Lung (tissue), 16 donors: ENCODE data around the gene KRTAP10-7. TPM values are rescaled to one million over a fixed set of nuclear protein-coding genes. Genes with fewer than 3 reads are reported as not detected.
"Not testable (repeated sequence)": the region's sequence is repeated elsewhere in the genome, so short reads cannot be mapped to it uniquely, and the experiment has no call there.

Experiments
- ATAC-seq: fragments of 200-7000 bp; cut with Tn5 transposase; one replicate; pipeline ENCODE4 v1.9.1; 2020; ENCODE audit warnings: moderate number of reproducible peaks; ENCODE audit not compliant: insufficient read depth, low FRiP score
- DNase-seq, 3 donors: peaks; one replicate each; pipeline ENCODE4 v3.0.0-alpha.2; 2013 to 2017
- H3K27ac ChIP-seq, 2 donors: one replicate each; pipeline ENCODE4 v1.5.1; 2013; ENCODE audit warnings: mild to moderate bottlenecking in 2 of 2, moderate library complexity in 2 of 2, control low read depth in 1 of 2, inconsistent platforms in 1 of 2, low read depth in 1 of 2, low read length in 1 of 2
- H3K27me3 ChIP-seq, 3 donors: one replicate each; pipeline ENCODE4 v1.5.1; 2013; ENCODE audit warnings: low read length in 2 of 3; ENCODE audit not compliant: control insufficient read depth in 3 of 3, insufficient read depth in 3 of 3
- H3K36me3 ChIP-seq, 4 donors: one replicate each; pipeline ENCODE4 v1.5.1; 2013; ENCODE audit warnings: low read length in 4 of 4, mild to moderate bottlenecking in 1 of 4, moderate library complexity in 1 of 4; ENCODE audit not compliant: control insufficient read depth in 4 of 4, insufficient read depth in 4 of 4
- H3K4me1 ChIP-seq, 5 donors: one replicate each; pipeline ENCODE4 v1.5.1; 2013; ENCODE audit warnings: low read length in 5 of 5, mild to moderate bottlenecking in 2 of 5, moderate library complexity in 1 of 5; ENCODE audit not compliant: control insufficient read depth in 5 of 5, insufficient read depth in 5 of 5
- H3K4me3 ChIP-seq: one replicate; pipeline ENCODE4 v1.5.1; 2013; ENCODE audit warnings: mild to moderate bottlenecking, control low read depth, moderate library complexity
- H3K9ac ChIP-seq, 2 donors: one replicate each; pipeline ENCODE4 v1.5.1; 2013; ENCODE audit warnings: low read length in 2 of 2, control low read depth in 1 of 2; ENCODE audit not compliant: insufficient read depth in 1 of 2
- H3K9me3 ChIP-seq, 4 donors: one replicate each; pipeline ENCODE4 v1.5.1; 2013; ENCODE audit warnings: low read length in 3 of 4, mild to moderate bottlenecking in 1 of 4, moderate library complexity in 1 of 4; ENCODE audit not compliant: control insufficient read depth in 4 of 4, insufficient read depth in 3 of 4
- WGBS, 2 donors: extraction: QIAGEN DNeasy Blood & Tissue Kit; methylation state at CpG; one replicate each; pipeline ENCODE4 v1.1.7; 2013; 5-methylcytosine and 5-hydroxymethylcytosine counted together
- long read RNA-seq, 5 donors: transcript quantifications; one replicate each; lab custom pipeline, GENCODE V29; 2026
- polyA plus RNA-seq, 2 donors: library from polyadenylated mRNA; stranded (reverse); fragments of 200-250 nt; gene quantifications; one replicate each; pipeline ENCODE4 v1.2.1, GENCODE V29; 2013
- total RNA-seq, 2 donors: library from RNA; depleted of rRNA in 1 of 2; stranded (reverse); fragments of >200 nt in 1 of 2; gene quantifications; one replicate each; pipeline ENCODE4 v1.2.1, GENCODE V29; 2014 to 2021
- TF ChIP-seq, protein P1 (sequence below): IDR thresholded peaks from 2 replicates; pipeline ENCODE4 v1.5.1; 2012; ENCODE audit warnings: mild to moderate bottlenecking; ENCODE audit errors: control extremely low read depth, extremely low read depth
- donor health status: control.
- donor health status: control.
- donor health status: Bipolar disorder and iron deficiency.
- donor health status: healthy.
- donor health status: DM: yes; HTN: yes; CAD: no.

KRTAP10-7 gene, protein sequence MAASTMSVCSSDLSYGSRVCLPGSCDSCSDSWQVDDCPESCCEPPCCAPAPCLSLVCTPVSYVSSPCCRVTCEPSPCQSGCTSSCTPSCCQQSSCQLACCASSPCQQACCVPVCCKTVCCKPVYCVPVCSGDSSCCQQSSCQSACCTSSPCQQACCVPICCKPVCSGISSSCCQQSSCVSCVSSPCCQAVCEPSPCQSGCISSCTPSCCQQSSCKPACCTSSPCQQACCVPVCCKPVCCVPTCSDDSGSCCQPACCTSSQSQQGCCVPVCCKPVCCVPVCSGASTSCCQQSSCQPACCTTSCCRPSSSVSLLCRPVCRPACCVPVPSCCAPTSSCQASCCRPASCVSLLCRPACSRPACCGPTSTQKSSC
- total RNA-seq (not detected), polyA plus RNA-seq (not detected)
- long read RNA-seq, donor 1 = 0 reads
- long read RNA-seq, donor 2 = 0 reads
- long read RNA-seq, donor 3 = 0 reads
- long read RNA-seq, donor 4 = 0 reads
- long read RNA-seq, donor 5 = 0 reads

- 77 to 80% methylated on average over 16 to 23 of the region's 23 CpGs for WGBS, 2 donors
- not testable (repeated sequence) for H3K27me3 ChIP-seq, ATAC-seq, H3K4me1 ChIP-seq, H3K4me3 ChIP-seq, DNase-seq, H3K27ac ChIP-seq, H3K36me3 ChIP-seq, H3K9ac ChIP-seq, H3K9me3 ChIP-seq
Observed at GRCh38 chr21:44600118-44600978, at the start of gene KRTAP10-7. TSS of gene KRTAP10-7 (plus strand) at chr21:44600597. CDS start at chr21:44600622, 25 bp downstream.

DNA sequence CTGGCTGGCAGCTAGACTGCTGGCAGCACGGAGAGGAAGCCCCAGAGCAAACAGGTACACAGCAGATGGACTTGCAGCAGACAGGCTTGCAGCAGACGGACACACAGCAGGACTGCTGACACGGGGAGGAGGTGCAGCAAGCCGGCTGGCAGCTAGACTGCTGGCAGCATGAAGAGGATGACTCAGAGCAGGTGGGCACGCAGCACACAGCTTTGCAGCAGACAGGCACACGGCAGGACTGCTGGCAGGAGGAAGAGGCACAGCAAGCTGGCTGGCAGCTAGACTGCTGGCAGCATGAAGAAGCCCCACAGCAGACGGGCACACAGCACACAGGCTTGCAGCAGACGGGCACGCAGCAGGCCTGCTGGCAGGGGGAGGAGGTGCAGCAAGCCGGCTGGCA, 49.6 kb upstream of the KRTAP10-7 start:
- WGBS, 2 donors = 73 to 75% methylated on average over 10 of the region's 10 CpGs
- H3K27me3 ChIP-seq = no peaks in the 10 kb centered on the region
- H3K4me1 ChIP-seq = peaks cover 0 to 10% (median 0%) of the 10 kb centered on the region in 5 donors
- no peak overlapping the region for H3K4me3 ChIP-seq
- DNase-seq (no peak), ATAC-seq (no peak)
- no peak overlapping the region for H3K9ac ChIP-seq
- TF ChIP-seq, protein P1, sequence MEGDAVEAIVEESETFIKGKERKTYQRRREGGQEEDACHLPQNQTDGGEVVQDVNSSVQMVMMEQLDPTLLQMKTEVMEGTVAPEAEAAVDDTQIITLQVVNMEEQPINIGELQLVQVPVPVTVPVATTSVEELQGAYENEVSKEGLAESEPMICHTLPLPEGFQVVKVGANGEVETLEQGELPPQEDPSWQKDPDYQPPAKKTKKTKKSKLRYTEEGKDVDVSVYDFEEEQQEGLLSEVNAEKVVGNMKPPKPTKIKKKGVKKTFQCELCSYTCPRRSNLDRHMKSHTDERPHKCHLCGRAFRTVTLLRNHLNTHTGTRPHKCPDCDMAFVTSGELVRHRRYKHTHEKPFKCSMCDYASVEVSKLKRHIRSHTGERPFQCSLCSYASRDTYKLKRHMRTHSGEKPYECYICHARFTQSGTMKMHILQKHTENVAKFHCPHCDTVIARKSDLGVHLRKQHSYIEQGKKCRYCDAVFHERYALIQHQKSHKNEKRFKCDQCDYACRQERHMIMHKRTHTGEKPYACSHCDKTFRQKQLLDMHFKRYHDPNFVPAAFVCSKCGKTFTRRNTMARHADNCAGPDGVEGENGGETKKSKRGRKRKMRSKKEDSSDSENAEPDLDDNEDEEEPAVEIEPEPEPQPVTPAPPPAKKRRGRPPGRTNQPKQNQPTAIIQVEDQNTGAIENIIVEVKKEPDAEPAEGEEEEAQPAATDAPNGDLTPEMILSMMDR = no peak
- peaks cover 0 to 11% (median 2%) of the 10 kb centered on the region in 4 donors for H3K9me3 ChIP-seq
- no peaks in the 10 kb centered on the region for H3K36me3 ChIP-seq
- H3K27ac ChIP-seq = no peak overlapping the region

DNA sequence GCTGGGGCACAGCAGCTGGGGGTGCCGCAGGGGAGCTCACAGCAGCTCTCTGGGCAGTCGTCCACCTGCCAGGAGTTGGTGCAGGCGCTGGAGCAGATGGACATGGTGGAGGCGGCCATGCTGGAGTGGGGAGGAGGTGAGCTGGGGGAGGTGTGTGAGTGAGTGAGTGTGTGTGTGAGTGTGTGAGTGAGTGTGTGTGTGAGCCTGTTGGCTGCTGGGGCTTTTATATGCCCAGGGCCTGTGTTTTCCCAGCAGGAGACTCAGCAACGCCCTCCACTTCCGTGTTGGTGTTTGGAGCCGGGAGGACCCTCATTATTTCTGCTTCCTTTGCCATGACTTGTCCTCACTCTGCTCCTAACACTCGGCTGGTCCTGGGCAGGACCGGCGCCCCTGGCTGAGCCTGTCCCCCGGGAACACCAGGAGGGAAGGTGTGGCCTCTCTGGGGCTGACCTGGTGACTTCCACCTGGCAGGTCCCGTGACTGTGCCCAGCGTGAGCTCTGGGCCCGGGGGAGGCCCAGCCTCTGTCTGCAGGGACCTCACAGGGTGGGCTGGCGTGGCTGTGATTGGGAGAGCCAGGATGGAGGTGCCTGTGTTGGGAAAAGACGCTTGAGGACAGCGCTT, 48.9 kb upstream of the KRTAP10-7 start, which contains the start of gene KRTAP10-2:
Gene KRTAP10-2 (minus strand): TSS at position 166 of the 622 bp plus-strand sequence. CDS start 47 bp downstream, at position 119.
- DNase-seq (peak in 1 of 3 donors; percentile 14), ATAC-seq (no peak)
- Histone ChIP-seq H3K9ac (no peak within 1 kb of the TSS), H3K27ac (no peak within 1 kb of the TSS), H3K27me3 (no peaks in the 10 kb centered on the region), H3K4me1 (peaks cover 0 to 10% (median 0%) of the 10 kb centered on the region in 5 donors), H3K36me3 (no peaks in the 10 kb centered on the region), H3K9me3 (peaks cover 0 to 7% (median 2%) of the 10 kb centered on the region in 4 donors), H3K4me3 (no peak within 1 kb of the TSS)
- WGBS, 2 donors = 61 to 75% methylated on average over 17 of the region's 17 CpGs
- TF ChIP-seq, protein P1 = no peak
